ENCODE measurements around the gene PPP1R2C.

PPP1R2C gene

GRCh38 chrX:42778096-42778495, at the start of gene PPP1R2C:
Gene PPP1R2C, minus strand, starts transcription at chrX:42778163. Its CDS starts 84 bp downstream, at chrX:42778079.
- DNase-seq, result no peak

- no peak for DNase-seq
Measured at GRCh38 chrX:42825201-42825600, 47.2 kb upstream of the PPP1R2C start.

GRCh38 chrX:42824541-42824940, 46.6 kb upstream of the PPP1R2C start:
- DNase-seq, result no peak

GRCh38 chrX:42823443-42823842, 45.5 kb upstream of the PPP1R2C start:
- DNase-seq, result no peak

- no peak for DNase-seq
Measured at GRCh38 chrX:42821803-42822443, 44.0 kb upstream of the PPP1R2C start.

- no peak for DNase-seq
Measured at GRCh38 chrX:42818151-42818921, 40.4 kb upstream of the PPP1R2C start.

GRCh38 chrX:42809569-42809968, 31.6 kb upstream of the PPP1R2C start:
- DNase-seq, result no peak

- DNase-seq, result no peak
Measured at GRCh38 chrX:42807393-42807792, 29.4 kb upstream of the PPP1R2C start.

- DNase-seq, result no peak
Measured at GRCh38 chrX:42804524-42804923, 26.6 kb upstream of the PPP1R2C start.

- no peak for DNase-seq
Measured at GRCh38 chrX:42803320-42803719, 25.4 kb upstream of the PPP1R2C start.

GRCh38 chrX:42797651-42798269, 19.8 kb upstream of the PPP1R2C start:
- DNase-seq, result no peak

GRCh38 chrX:42783451-42783850, 5.5 kb upstream of the PPP1R2C start:
- DNase-seq, result no peak

GRCh38 chrX:42776195-42776594, 1.8 kb downstream of the PPP1R2C start:
- DNase-seq, result no peak

- DNase-seq, result no peak
Measured at GRCh38 chrX:42772874-42773273, 5.1 kb downstream of the PPP1R2C start.

GRCh38 chrX:42771506-42772335, 6.2 kb downstream of the PPP1R2C start:
- no peak for DNase-seq

- DNase-seq, result no peak
Measured at GRCh38 chrX:42770566-42770965, 7.4 kb downstream of the PPP1R2C start.

- no peak for DNase-seq
Measured at GRCh38 chrX:42759881-42760280, 18.1 kb downstream of the PPP1R2C start.

GRCh38 chrX:42755815-42756214, 22.1 kb downstream of the PPP1R2C start:
- no peak for DNase-seq

GRCh38 chrX:42754603-42755002, 23.4 kb downstream of the PPP1R2C start:
- DNase-seq, result no peak

- no peak for DNase-seq
Measured at GRCh38 chrX:42754115-42754514, 23.8 kb downstream of the PPP1R2C start.

- no peak for DNase-seq
Measured at GRCh38 chrX:42752730-42753129, 25.2 kb downstream of the PPP1R2C start.

- DNase-seq, result no peak
Measured at GRCh38 chrX:42751573-42751972, 26.4 kb downstream of the PPP1R2C start.
